GM04504 (cell line): ENCODE data around the gene SAMD15.
"Not testable (repeated sequence)": the region's sequence is repeated elsewhere in the genome, so short reads cannot be mapped to it uniquely, and the experiment has no call there.

ENCODE experiments used
- DNase-seq: peaks from one replicate; pipeline ENCODE4 v3.0.0-alpha.2; 2012; ENCODE audit warnings: low read depth

The SAMD15 gene

GRCh38 chr14:77376771-77377501 is at the start of gene SAMD15, which contains the start of gene TMED8:
Gene SAMD15, plus strand, starts transcription at chr14:77377379. Its CDS starts 40 bp downstream, at chr14:77377419.
Gene TMED8, minus strand, starts transcription at chr14:77377094. Its CDS starts 41 bp downstream, at chr14:77377053.
- peak; percentile 60 for DNase-seq

- DNase-seq: no peak
These were observed 47.3 kb upstream of the SAMD15 start for GRCh38 chr14:77329872-77330271.

- no peak for DNase-seq
These were observed 41.6 kb upstream of the SAMD15 start for GRCh38 chr14:77335576-77335975.

- DNase-seq: not testable (repeated sequence)
These were observed 39.9 kb upstream of the SAMD15 start for GRCh38 chr14:77337255-77337654.

- no peak for DNase-seq
These were observed 39.3 kb upstream of the SAMD15 start for GRCh38 chr14:77337880-77338279.

GRCh38 chr14:77338302-77338701 is 38.9 kb upstream of the SAMD15 start:
- DNase-seq: no peak

GRCh38 chr14:77339407-77339806 is 37.8 kb upstream of the SAMD15 start:
- peak; percentile 30 for DNase-seq

GRCh38 chr14:77340389-77340788 is 36.8 kb upstream of the SAMD15 start:
- no peak for DNase-seq

- no peak for DNase-seq
These were observed 34.3 kb upstream of the SAMD15 start for GRCh38 chr14:77342726-77343397.

GRCh38 chr14:77343662-77344061 is 33.5 kb upstream of the SAMD15 start:
- no peak for DNase-seq

GRCh38 chr14:77344377-77344996 is 32.7 kb upstream of the SAMD15 start:
- DNase-seq: no peak

GRCh38 chr14:77346495-77346894 is 30.7 kb upstream of the SAMD15 start:
- DNase-seq: no peak

GRCh38 chr14:77347751-77348150 is 29.4 kb upstream of the SAMD15 start:
- no peak for DNase-seq

- no peak for DNase-seq
These were observed 23.6 kb upstream of the SAMD15 start for GRCh38 chr14:77353469-77354141.

- DNase-seq: no peak
These were observed 21.4 kb upstream of the SAMD15 start for GRCh38 chr14:77355811-77356210.

- DNase-seq: no peak
These were observed 20.3 kb upstream of the SAMD15 start for GRCh38 chr14:77356899-77357298.

GRCh38 chr14:77359626-77360025 is 17.6 kb upstream of the SAMD15 start:
- no peak for DNase-seq

GRCh38 chr14:77364146-77364545 is 13.0 kb upstream of the SAMD15 start:
- DNase-seq: no peak

- DNase-seq: no peak
These were observed 7.9 kb upstream of the SAMD15 start for GRCh38 chr14:77369285-77369684.

- DNase-seq: no peak
These were observed 4.8 kb upstream of the SAMD15 start for GRCh38 chr14:77372304-77372841.

- DNase-seq: no peak
These were observed 1.8 kb upstream of the SAMD15 start for GRCh38 chr14:77375164-77375950.
